LoVo (cell line): Measurements from ENCODE around the gene UBB.

ENCODE experiments used
- DNase-seq: peaks from one replicate; pipeline ENCODE4 v3.0.0-alpha.2; 2016; ENCODE audit warnings: low spot score

The UBB gene

GRCh38 chr17:16380640-16381495 is at the start of gene UBB:
TSS of gene UBB (plus strand) at chr17:16381091. CDS start at chr17:16381908, 817 bp downstream.
- DNase-seq: peak; percentile 95

GRCh38 chr17:16338391-16338790 is 42.5 kb upstream of the UBB start:
- no peak for DNase-seq

- no peak for DNase-seq
Observed at GRCh38 chr17:16339402-16339801, 41.5 kb upstream of the UBB start.

GRCh38 chr17:16339959-16340358 is 40.9 kb upstream of the UBB start:
- DNase-seq: no peak

- DNase-seq: no peak
Observed at GRCh38 chr17:16342979-16343378, 37.9 kb upstream of the UBB start.

- no peak for DNase-seq
Observed at GRCh38 chr17:16343569-16343968, 37.3 kb upstream of the UBB start.

GRCh38 chr17:16345565-16345964 is 35.3 kb upstream of the UBB start:
- no peak for DNase-seq

GRCh38 chr17:16346721-16347271 is 34.1 kb upstream of the UBB start:
- no peak for DNase-seq

GRCh38 chr17:16348586-16348985 is 32.3 kb upstream of the UBB start:
- DNase-seq: no peak

- DNase-seq: no peak
Observed at GRCh38 chr17:16349431-16349830, 31.5 kb upstream of the UBB start.

- no peak for DNase-seq
Observed at GRCh38 chr17:16351831-16352230, 29.1 kb upstream of the UBB start.

- DNase-seq: peak; percentile 43
Observed at GRCh38 chr17:16352303-16352666, 28.6 kb upstream of the UBB start.

- no peak for DNase-seq
Observed at GRCh38 chr17:16352667-16353316, 28.1 kb upstream of the UBB start.

GRCh38 chr17:16353317-16354174 is 27.3 kb upstream of the UBB start, which contains the start of gene CENPV:
TSS of gene CENPV (minus strand) at chr17:16353469. CDS start at chr17:16353436, 33 bp downstream.
- peak; percentile 78 for DNase-seq

GRCh38 chr17:16354585-16354984 is 26.3 kb upstream of the UBB start:
- no peak for DNase-seq

GRCh38 chr17:16358394-16358793 is 22.5 kb upstream of the UBB start:
- no peak for DNase-seq

GRCh38 chr17:16361874-16362273 is 19.0 kb upstream of the UBB start:
- DNase-seq: no peak

GRCh38 chr17:16363749-16364536 is 16.9 kb upstream of the UBB start:
- DNase-seq: peak; percentile 72

- DNase-seq: no peak
Observed at GRCh38 chr17:16364625-16365024, 16.3 kb upstream of the UBB start.

GRCh38 chr17:16371742-16372141 is 9.1 kb upstream of the UBB start:
- no peak for DNase-seq
